ENCODE measurements around the gene LZTS2. TPM values are rescaled to one million over a fixed set of nuclear protein-coding genes. Genes with fewer than 3 reads are reported as not detected.
A peak's percentile ranks its signal among the peaks of the same experiment; 100 is the strongest.

Gene LZTS2
- total RNA-seq, 2 donors from 2014 or later, result 12.0 to 14.1 TPM

GRCh38 chr10:101006593-101007098, 7.0 kb downstream of the LZTS2 start:
- ATAC-seq (replicated peaks in 1 of 2), result no peak
- Mint-ChIP-seq H3K27me3 (ENCODE audit: low read depth) (no peaks in the 10 kb centered on the region), H3K27ac (no peak overlapping the region), H3K4me3 (no peak overlapping the region), H3K4me1 (ENCODE audit: low read depth) (no peaks in the 10 kb centered on the region), H3K36me3 (ENCODE audit: insufficient read depth in 2 of 2) (no peaks in the 10 kb centered on the region), H3K9me3 (no peaks in the 10 kb centered on the region)
- no peak for DNase-seq

GRCh38 chr10:101007099-101007711, 7.6 kb downstream of the LZTS2 start:
- no peaks in the 10 kb centered on the region for H3K36me3 Mint-ChIP-seq (ENCODE audit: insufficient read depth in 2 of 2)
- H3K27ac Mint-ChIP-seq, result no peak overlapping the region
- DNase-seq (no peak), ATAC-seq (replicated peaks in 1 of 2) (no peak)
- no peak overlapping the region for H3K4me3 Mint-ChIP-seq
- no peaks in the 10 kb centered on the region for H3K27me3 Mint-ChIP-seq (ENCODE audit: low read depth)
- H3K9me3 Mint-ChIP-seq, result no peaks in the 10 kb centered on the region
- no peaks in the 10 kb centered on the region for H3K4me1 Mint-ChIP-seq (ENCODE audit: low read depth)

GRCh38 chr10:101007915-101008822, 8.6 kb downstream of the LZTS2 start:
- Mint-ChIP-seq H3K9me3 (no peaks in the 10 kb centered on the region), H3K27me3 (ENCODE audit: low read depth) (peaks cover 2% of the 10 kb centered on the region), H3K4me3 (no peak overlapping the region), H3K27ac (no peak overlapping the region), H3K36me3 (ENCODE audit: insufficient read depth in 2 of 2) (no peaks in the 10 kb centered on the region), H3K4me1 (ENCODE audit: low read depth) (peaks cover 7% of the 10 kb centered on the region)
- ATAC-seq (replicated peaks in 1 of 2), result no peak
- no peak for DNase-seq

- Mint-ChIP-seq H3K4me3 (no peak overlapping the region), H3K27ac (no peak overlapping the region), H3K27me3 (ENCODE audit: low read depth) (peaks cover 6% of the 10 kb centered on the region), H3K36me3 (ENCODE audit: insufficient read depth in 2 of 2) (no peaks in the 10 kb centered on the region), H3K9me3 (no peaks in the 10 kb centered on the region), H3K4me1 (ENCODE audit: low read depth) (peaks cover 11% of the 10 kb centered on the region)
- DNase-seq (no peak), ATAC-seq (replicated peaks in 1 of 2) (no peak)
These were observed 9.3 kb downstream of the LZTS2 start for GRCh38 chr10:101008823-101009423.

GRCh38 chr10:101010329-101010728, 10.7 kb downstream of the LZTS2 start:
- Mint-ChIP-seq H3K4me3 (no peak overlapping the region), H3K27me3 (ENCODE audit: low read depth) (peaks cover 6% of the 10 kb centered on the region), H3K9me3 (no peaks in the 10 kb centered on the region), H3K27ac (no peak overlapping the region), H3K36me3 (ENCODE audit: insufficient read depth in 2 of 2) (no peaks in the 10 kb centered on the region), H3K4me1 (ENCODE audit: low read depth) (peaks cover 25% of the 10 kb centered on the region)
- ATAC-seq (replicated peaks in 1 of 2), result no peak
- no peak for DNase-seq

GRCh38 chr10:101011517-101012423, 12.2 kb downstream of the LZTS2 start:
- DNase-seq (no peak), ATAC-seq (replicated peaks in 1 of 2) (no peak)
- no peak overlapping the region for H3K4me3 Mint-ChIP-seq
- H3K36me3 Mint-ChIP-seq (ENCODE audit: insufficient read depth in 2 of 2), result no peaks in the 10 kb centered on the region
- peaks cover 27% of the 10 kb centered on the region for H3K4me1 Mint-ChIP-seq (ENCODE audit: low read depth)
- H3K27ac Mint-ChIP-seq, result no peak overlapping the region
- no peaks in the 10 kb centered on the region for H3K9me3 Mint-ChIP-seq
- peaks cover 16% of the 10 kb centered on the region for H3K27me3 Mint-ChIP-seq (ENCODE audit: low read depth)

GRCh38 chr10:101012525-101013364, 13.1 kb downstream of the LZTS2 start:
- Mint-ChIP-seq H3K36me3 (ENCODE audit: insufficient read depth in 2 of 2) (no peaks in the 10 kb centered on the region), H3K27ac (no peak overlapping the region), H3K9me3 (no peaks in the 10 kb centered on the region), H3K27me3 (ENCODE audit: low read depth) (peaks cover 25% of the 10 kb centered on the region), H3K4me3 (peak overlapping the region; percentile 24 to 35), H3K4me1 (ENCODE audit: low read depth) (peaks cover 27% of the 10 kb centered on the region)
- peak; percentile 84 to 86 for ATAC-seq (replicated peaks in 1 of 2)
- peak; percentile 81 to 83 for DNase-seq

GRCh38 chr10:101013365-101013825, 13.8 kb downstream of the LZTS2 start:
- H3K4me1 Mint-ChIP-seq (ENCODE audit: low read depth), result peaks cover 29% of the 10 kb centered on the region
- H3K27me3 Mint-ChIP-seq (ENCODE audit: low read depth), result peaks cover 32% of the 10 kb centered on the region
- no peaks in the 10 kb centered on the region for H3K36me3 Mint-ChIP-seq (ENCODE audit: insufficient read depth in 2 of 2)
- no peak for ATAC-seq (replicated peaks in 1 of 2)
- H3K4me3 Mint-ChIP-seq, result peak overlapping the region; percentile 24 to 35
- DNase-seq, result no peak
- H3K27ac Mint-ChIP-seq, result no peak overlapping the region
- H3K9me3 Mint-ChIP-seq, result no peaks in the 10 kb centered on the region

- Mint-ChIP-seq H3K27me3 (ENCODE audit: low read depth) (peaks cover 37% of the 10 kb centered on the region), H3K4me1 (ENCODE audit: low read depth) (peaks cover 33% of the 10 kb centered on the region), H3K4me3 (no peak overlapping the region), H3K9me3 (no peaks in the 10 kb centered on the region), H3K36me3 (ENCODE audit: insufficient read depth in 2 of 2) (no peaks in the 10 kb centered on the region), H3K27ac (no peak overlapping the region)
- peak; percentile 80 to 84 for DNase-seq
- peak; percentile 33 to 41 for ATAC-seq (replicated peaks in 1 of 2)
These were observed 14.7 kb downstream of the LZTS2 start for GRCh38 chr10:101014230-101014884.

GRCh38 chr10:101014966-101015581, 15.5 kb downstream of the LZTS2 start:
- DNase-seq (peak in 1 of 2 donors; percentile 18), ATAC-seq (replicated peaks in 1 of 2) (peak in 1 of 2 donors; percentile 35)
- no peaks in the 10 kb centered on the region for H3K9me3 Mint-ChIP-seq
- H3K27me3 Mint-ChIP-seq (ENCODE audit: low read depth), result peaks cover 42% of the 10 kb centered on the region
- H3K4me3 Mint-ChIP-seq, result no peak overlapping the region
- no peak overlapping the region for H3K27ac Mint-ChIP-seq
- no peaks in the 10 kb centered on the region for H3K36me3 Mint-ChIP-seq (ENCODE audit: insufficient read depth in 2 of 2)
- H3K4me1 Mint-ChIP-seq (ENCODE audit: low read depth), result peaks cover 33% of the 10 kb centered on the region

GRCh38 chr10:101015582-101015973, 16.0 kb downstream of the LZTS2 start:
- Mint-ChIP-seq H3K4me3 (no peak overlapping the region), H3K36me3 (ENCODE audit: insufficient read depth in 2 of 2) (no peaks in the 10 kb centered on the region), H3K27me3 (ENCODE audit: low read depth) (peaks cover 44% of the 10 kb centered on the region), H3K27ac (no peak overlapping the region), H3K4me1 (ENCODE audit: low read depth) (peaks cover 33% of the 10 kb centered on the region), H3K9me3 (no peaks in the 10 kb centered on the region)
- ATAC-seq (replicated peaks in 1 of 2) (no peak), DNase-seq (no peak)
